GM21576 (cell line): ENCODE data around the gene TMEM165.

Experiments
- ATAC-seq: cut with Tn5 transposase; IDR thresholded peaks from one replicate; pipeline ENCODE4 v1.9.1; 2021; ENCODE audit warnings: mild to moderate bottlenecking, moderate library complexity; ENCODE audit not compliant: unreplicated experiment

Gene TMEM165

GRCh38 chr4:55447831-55448230 lies 52.1 kb downstream of the TMEM165 start:
- no peak for ATAC-seq

GRCh38 chr4:55450566-55450965 lies 54.8 kb downstream of the TMEM165 start:
- no peak for ATAC-seq

- ATAC-seq, result no peak
Observed at GRCh38 chr4:55458164-55458563, 62.4 kb downstream of the TMEM165 start.

GRCh38 chr4:55458611-55459010 lies 62.9 kb downstream of the TMEM165 start:
- ATAC-seq, result no peak

GRCh38 chr4:55466001-55466400 lies 70.2 kb downstream of the TMEM165 start:
- no peak for ATAC-seq

- ATAC-seq, result no peak
Observed at GRCh38 chr4:55468724-55469123, 73.0 kb downstream of the TMEM165 start.

- no peak for ATAC-seq
Observed at GRCh38 chr4:55469979-55470378, 74.2 kb downstream of the TMEM165 start.
